T47D (cell line): ENCODE results near the gene CALR3.
"Not testable (repeated sequence)": the region's sequence is repeated elsewhere in the genome, so short reads cannot be mapped to it uniquely, and the experiment has no call there.

ENCODE experiments used
- DNase-seq, 2 experiments: peaks; one replicate each; pipeline versions ENCODE4 v3.0.0 to v3.0.0-alpha.2; 2011 to 2012; ENCODE audit warnings: low read depth in 1 of 2, low spot score in 1 of 2
- JUND ChIP-seq: IDR thresholded peaks from 2 replicates; pipeline ENCODE4 v1.6.1; 2012; ENCODE audit warnings: low read depth
- in situ Hi-C: cut with HindIII; loops from 2 replicates; pipeline ENCODE4 v1.10.0; 2016; ENCODE audit warnings: low sequenced_read_pairs, low pct_unique_long_range_greater_than_20kb

Gene CALR3, protein sequence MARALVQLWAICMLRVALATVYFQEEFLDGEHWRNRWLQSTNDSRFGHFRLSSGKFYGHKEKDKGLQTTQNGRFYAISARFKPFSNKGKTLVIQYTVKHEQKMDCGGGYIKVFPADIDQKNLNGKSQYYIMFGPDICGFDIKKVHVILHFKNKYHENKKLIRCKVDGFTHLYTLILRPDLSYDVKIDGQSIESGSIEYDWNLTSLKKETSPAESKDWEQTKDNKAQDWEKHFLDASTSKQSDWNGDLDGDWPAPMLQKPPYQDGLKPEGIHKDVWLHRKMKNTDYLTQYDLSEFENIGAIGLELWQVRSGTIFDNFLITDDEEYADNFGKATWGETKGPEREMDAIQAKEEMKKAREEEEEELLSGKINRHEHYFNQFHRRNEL

GRCh38 chr19:16495982-16496612, at the start of gene CALR3, which contains the start of gene C19orf44:
Gene CALR3, minus strand, starts transcription at chr19:16496167. Its CDS starts 38 bp downstream, at chr19:16496129.
Gene C19orf44, plus strand, starts transcription at chr19:16496394. Its CDS starts 4,399 bp downstream, at chr19:16500793.
- no peak for TF ChIP-seq JUND
- DNase-seq: peak; percentile 76 to 98
- in situ Hi-C loops: no loop called here

GRCh38 chr19:16544473-16545231, 48.7 kb upstream of the CALR3 start:
- in situ Hi-C loops: no loop called here
- DNase-seq: no peak
- no peak for TF ChIP-seq JUND

- in situ Hi-C loops, DNase-seq: not testable (repeated sequence)
Measured at GRCh38 chr19:16543734-16544133, 47.8 kb upstream of the CALR3 start.

DNA sequence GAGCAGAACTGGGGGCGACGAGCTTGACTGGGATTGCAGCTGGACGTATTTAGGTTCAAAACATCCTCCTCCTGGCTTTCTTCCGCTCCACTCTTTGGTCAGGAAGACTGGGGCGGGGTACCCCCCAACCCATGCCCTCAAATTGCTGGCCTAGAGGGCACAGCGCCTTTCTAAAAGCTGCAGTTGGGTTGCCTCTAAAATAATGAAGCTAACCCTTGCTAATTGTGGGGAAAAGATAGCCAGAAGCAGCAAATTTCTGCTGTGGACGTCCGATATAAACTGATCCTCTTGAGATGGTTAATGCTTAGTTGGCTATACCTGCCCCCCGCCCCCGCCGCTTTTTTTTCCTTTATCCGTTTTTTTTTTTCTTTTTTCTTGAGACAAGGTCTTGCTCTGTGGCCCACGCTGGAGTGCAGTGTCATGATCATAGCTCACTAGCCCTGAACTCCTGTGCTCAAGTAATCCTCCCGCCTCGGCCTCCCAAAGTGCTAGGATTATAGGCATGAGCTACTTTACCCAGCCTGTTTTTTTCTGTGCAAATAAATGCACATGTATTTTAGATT, 47.0 kb upstream of the CALR3 start:
- in situ Hi-C loops: no loop called here
- DNase-seq: no peak
- TF ChIP-seq JUND: no peak

DNA sequence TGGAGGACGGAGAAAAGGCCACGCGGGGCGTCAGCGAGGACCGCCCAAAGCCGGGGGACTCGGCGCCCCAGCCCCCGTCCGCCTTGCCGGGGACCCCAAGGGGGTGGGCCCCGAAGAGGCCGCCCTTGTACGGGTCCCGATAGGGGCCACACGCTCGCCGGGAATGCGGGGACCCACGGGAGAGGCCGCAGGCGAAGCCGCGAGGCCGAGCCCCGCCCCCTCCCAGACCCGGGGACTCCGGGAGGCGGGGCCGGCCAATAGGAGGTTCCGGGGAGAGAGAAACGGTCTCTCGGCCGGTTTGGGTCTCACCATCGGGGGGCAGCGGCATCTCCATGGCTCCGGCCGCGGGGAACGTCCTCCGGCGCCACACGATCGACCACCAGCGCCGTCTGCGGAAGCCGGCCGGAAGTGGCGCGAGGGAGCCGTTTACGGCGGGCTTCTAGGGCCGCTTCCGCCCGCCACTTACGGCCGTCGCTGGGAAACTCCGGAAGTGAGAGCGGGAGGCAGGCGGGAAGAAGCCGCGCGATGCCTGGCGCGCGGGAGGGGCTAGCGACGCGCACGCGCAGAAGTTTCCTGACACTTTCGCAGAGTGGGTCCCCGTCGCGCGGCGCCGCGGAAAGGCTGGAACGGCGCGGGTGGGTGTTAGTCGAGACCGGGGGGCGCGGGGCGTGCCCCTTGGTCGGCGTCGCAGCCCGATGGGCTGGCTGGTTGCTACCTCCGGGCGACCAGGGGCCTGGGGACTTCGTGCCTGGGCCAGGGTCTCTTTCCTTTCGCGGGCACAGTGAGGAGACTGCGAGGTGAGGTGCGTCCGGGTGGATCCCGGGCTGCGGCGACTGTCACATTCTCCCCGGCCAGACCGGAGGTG, 46.3 kb upstream of the CALR3 start, which contains the start of gene CHERP:
CHERP (minus strand) TSS at position 393 of the 865 bp plus-strand sequence; CDS start at position 334, 59 bp downstream.
- in situ Hi-C loops: no loop called here
- peak; percentile 73 to 93 for DNase-seq
- TF ChIP-seq JUND: no peak

DNA sequence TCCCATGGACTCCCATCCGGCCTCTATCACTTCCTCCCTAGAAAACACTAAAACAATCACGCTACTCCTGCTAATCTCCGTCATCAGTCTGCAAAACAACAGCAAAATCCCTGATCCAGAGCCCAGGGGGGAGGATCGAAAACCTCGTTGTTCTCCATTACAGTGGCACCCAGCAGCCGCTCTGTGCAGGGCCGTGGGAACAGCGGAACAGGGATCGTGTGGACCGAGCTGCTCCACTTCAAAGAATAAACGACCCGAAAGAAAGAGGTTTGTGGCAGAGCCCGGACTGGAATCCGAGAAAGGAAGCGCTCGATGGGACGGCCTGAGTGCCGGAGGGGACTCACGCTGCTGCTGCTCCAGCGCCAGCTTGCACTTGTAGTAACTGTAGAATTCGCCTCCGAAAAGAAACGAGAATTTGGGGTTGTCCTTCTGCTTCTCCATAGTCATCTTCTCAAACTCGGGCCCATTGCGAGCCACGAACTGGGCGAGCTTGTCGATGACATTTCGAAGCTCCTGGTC, 45.6 kb upstream of the CALR3 start:
- in situ Hi-C loops: no loop called here
- TF ChIP-seq JUND: no peak
- peak in 1 of 2 experiments; percentile 11 for DNase-seq

DNA sequence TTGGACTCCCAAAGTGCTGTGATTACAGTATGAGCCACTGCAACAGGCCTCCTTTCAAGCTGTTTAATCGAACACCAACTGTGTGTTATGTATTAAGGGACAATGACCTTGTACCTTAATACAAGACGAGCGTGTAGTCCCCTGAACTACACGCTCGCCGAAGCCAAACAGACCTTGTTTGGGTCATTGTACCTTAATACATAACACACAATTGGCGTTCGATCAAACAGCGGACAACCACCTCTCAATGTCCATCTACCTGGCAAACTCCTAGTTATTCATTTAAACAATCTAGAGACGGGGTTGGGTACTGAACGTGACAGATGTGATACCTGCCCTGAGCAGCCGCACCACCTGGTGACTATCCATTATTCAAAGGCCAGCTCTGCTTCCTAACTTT, 45.0 kb upstream of the CALR3 start:
- no peak for DNase-seq
- in situ Hi-C loops: no loop called here
- TF ChIP-seq JUND: no peak

- no peak for DNase-seq
- in situ Hi-C loops: no loop called here
- TF ChIP-seq JUND: no peak
Measured at GRCh38 chr19:16537111-16537510, 41.1 kb upstream of the CALR3 start.

GRCh38 chr19:16536130-16536529, 40.2 kb upstream of the CALR3 start:
- no peak for DNase-seq
- TF ChIP-seq JUND: no peak
- in situ Hi-C loops: no loop called here

GRCh38 chr19:16535381-16535780, 39.4 kb upstream of the CALR3 start:
- TF ChIP-seq JUND: no peak
- in situ Hi-C loops: no loop called here
- DNase-seq: no peak

GRCh38 chr19:16532440-16533234, 36.7 kb upstream of the CALR3 start:
- no peak for TF ChIP-seq JUND
- in situ Hi-C loops: no loop called here
- no peak for DNase-seq
